ENCODE measurements around the gene AKAP6.
A peak's percentile ranks its signal among the peaks of the same experiment; 100 is the strongest.

AKAP6 gene

DNA sequence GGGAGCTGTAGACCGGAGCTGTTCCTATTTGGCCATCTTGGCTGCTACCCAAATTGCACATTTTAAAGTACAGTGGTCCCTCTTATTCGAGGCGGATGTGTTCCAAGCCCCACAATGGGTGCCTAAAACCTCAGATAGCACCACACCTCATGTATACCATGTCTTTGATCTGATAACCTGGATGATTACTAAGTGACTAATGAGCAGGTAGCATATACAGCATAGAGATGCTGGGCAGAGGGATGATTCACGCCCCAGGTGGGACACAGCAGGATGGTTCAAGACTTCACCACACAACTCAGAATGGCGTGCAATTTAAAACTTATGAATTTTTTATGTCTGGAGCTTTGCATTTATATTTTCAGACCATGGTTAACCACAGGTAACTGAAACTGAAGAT, 255.0 kb downstream of the AKAP6 start:
- peaks cover 13% of the 10 kb centered on the region for H3K36me3 Mint-ChIP-seq (ENCODE audit: low read depth)
- no peak overlapping the region for H3K27ac Mint-ChIP-seq
- peaks cover 4% of the 10 kb centered on the region for H3K4me1 Mint-ChIP-seq
- no peak overlapping the region for H3K4me3 Mint-ChIP-seq
- TF ChIP-seq, protein P1, sequence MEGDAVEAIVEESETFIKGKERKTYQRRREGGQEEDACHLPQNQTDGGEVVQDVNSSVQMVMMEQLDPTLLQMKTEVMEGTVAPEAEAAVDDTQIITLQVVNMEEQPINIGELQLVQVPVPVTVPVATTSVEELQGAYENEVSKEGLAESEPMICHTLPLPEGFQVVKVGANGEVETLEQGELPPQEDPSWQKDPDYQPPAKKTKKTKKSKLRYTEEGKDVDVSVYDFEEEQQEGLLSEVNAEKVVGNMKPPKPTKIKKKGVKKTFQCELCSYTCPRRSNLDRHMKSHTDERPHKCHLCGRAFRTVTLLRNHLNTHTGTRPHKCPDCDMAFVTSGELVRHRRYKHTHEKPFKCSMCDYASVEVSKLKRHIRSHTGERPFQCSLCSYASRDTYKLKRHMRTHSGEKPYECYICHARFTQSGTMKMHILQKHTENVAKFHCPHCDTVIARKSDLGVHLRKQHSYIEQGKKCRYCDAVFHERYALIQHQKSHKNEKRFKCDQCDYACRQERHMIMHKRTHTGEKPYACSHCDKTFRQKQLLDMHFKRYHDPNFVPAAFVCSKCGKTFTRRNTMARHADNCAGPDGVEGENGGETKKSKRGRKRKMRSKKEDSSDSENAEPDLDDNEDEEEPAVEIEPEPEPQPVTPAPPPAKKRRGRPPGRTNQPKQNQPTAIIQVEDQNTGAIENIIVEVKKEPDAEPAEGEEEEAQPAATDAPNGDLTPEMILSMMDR (IDR thresholded peaks at IDR 0.05; ENCODE audit: unreplicated experiment in 3 of 3) = no peak
- no peaks in the 10 kb centered on the region for H3K27me3 Mint-ChIP-seq (ENCODE audit: low read depth)
- H3K9me3 Mint-ChIP-seq = peaks cover 33% of the 10 kb centered on the region

DNA sequence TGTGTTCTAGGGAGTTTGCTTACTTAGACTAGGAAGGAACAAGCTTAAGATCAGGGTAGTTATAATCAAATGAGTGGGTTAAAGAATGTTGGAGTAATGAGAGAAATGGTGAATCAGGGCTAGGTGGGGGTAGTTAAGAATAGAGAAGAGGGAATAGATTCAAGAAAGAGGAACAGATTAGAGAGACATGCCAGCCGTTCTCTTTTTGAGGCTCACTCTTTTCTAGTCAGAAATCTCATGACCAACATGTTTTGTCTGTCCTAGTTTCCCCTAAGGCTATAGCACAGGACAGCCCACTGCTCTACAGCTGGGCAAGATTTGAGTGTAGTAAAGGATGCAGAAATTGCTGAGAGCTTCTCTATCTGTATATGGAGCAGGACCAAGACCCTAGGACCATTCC, 258.4 kb downstream of the AKAP6 start:
- H3K9me3 Mint-ChIP-seq = peaks cover 33% of the 10 kb centered on the region
- H3K4me3 Mint-ChIP-seq = no peak overlapping the region
- peaks cover 13% of the 10 kb centered on the region for H3K36me3 Mint-ChIP-seq (ENCODE audit: low read depth)
- H3K27ac Mint-ChIP-seq = no peak overlapping the region
- TF ChIP-seq, protein P1 (IDR thresholded peaks at IDR 0.05; ENCODE audit: unreplicated experiment in 3 of 3) = no peak
- H3K4me1 Mint-ChIP-seq = peaks cover 17% of the 10 kb centered on the region
- H3K27me3 Mint-ChIP-seq (ENCODE audit: low read depth) = no peaks in the 10 kb centered on the region

DNA sequence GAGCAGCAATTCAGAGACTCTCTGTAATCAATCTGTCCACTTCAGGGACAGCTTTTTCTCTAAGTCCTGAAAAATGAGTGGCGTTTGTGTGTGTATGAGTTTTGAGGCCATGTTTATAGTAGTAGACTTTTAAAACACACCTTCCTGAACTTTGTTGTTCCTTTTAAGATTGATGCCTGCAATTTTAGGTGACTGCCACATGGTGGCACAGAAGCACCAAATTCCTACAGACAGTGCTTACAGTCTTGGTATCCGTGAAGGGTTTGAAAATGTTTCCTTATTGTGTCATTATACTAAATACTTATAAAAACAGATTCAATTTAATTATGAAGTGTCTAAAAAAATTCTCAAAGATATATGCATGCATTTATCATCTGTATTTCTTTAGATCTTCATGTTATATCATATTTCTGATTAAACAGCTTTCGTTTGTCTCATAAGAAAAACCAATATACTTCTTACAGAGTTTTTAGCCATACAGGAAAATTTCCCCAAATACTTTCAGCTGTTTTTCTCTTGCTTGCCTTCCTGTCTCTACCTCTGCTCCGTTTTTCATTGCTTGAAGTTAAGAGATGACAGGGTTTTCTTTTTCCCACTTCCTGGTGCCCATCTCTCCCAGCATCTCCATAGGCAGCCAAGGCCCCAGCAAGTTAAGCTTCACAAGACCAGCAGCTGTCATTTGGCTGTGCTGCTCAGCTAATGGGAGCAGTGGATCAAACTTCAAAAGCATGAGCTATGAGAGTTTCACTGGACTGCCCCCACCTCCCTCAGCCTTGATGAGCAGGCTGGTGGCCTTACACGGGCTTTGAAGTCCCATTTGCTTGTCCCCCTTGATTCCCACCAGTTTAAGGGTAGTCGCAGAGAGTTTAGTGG, 259.6 kb downstream of the AKAP6 start:
- Mint-ChIP-seq H3K36me3 (ENCODE audit: low read depth) (peaks cover 13% of the 10 kb centered on the region), H3K4me3 (no peak overlapping the region), H3K9me3 (peaks cover 33% of the 10 kb centered on the region), H3K27me3 (ENCODE audit: low read depth) (no peaks in the 10 kb centered on the region), H3K27ac (peak overlapping the region in 2 of 3 experiments; percentile 3 to 18), H3K4me1 (peaks cover 25% of the 10 kb centered on the region)
- TF ChIP-seq, protein P1 (IDR thresholded peaks at IDR 0.05; ENCODE audit: unreplicated experiment in 3 of 3) = peak; percentile 31 to 64 (median 37)

DNA sequence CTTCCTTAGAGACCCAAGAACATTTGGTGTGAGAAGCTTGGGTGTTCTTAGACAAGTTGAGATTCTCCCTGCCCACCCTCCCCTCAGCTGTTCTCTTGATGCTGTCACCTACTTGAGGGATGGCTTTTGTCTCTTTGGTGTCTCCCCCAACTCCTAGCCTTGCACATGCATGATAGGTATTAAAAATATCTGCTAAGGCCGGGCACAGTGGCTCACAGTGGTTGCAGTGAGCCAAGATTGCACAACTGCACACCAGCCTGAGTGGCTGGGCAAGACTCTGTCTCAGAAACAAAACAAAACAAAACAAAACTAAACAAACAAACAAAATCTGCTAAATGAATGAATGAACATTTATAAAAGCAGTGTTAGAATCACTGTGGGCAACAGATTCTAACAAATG, 261.1 kb downstream of the AKAP6 start:
- H3K36me3 Mint-ChIP-seq (ENCODE audit: low read depth) = peaks cover 7% of the 10 kb centered on the region
- no peaks in the 10 kb centered on the region for H3K27me3 Mint-ChIP-seq (ENCODE audit: low read depth)
- H3K27ac Mint-ChIP-seq = no peak overlapping the region
- H3K9me3 Mint-ChIP-seq = peaks cover 23% of the 10 kb centered on the region
- H3K4me1 Mint-ChIP-seq = peaks cover 37% of the 10 kb centered on the region
- TF ChIP-seq, protein P1 (IDR thresholded peaks at IDR 0.05; ENCODE audit: unreplicated experiment in 3 of 3) = no peak
- H3K4me3 Mint-ChIP-seq = no peak overlapping the region

DNA sequence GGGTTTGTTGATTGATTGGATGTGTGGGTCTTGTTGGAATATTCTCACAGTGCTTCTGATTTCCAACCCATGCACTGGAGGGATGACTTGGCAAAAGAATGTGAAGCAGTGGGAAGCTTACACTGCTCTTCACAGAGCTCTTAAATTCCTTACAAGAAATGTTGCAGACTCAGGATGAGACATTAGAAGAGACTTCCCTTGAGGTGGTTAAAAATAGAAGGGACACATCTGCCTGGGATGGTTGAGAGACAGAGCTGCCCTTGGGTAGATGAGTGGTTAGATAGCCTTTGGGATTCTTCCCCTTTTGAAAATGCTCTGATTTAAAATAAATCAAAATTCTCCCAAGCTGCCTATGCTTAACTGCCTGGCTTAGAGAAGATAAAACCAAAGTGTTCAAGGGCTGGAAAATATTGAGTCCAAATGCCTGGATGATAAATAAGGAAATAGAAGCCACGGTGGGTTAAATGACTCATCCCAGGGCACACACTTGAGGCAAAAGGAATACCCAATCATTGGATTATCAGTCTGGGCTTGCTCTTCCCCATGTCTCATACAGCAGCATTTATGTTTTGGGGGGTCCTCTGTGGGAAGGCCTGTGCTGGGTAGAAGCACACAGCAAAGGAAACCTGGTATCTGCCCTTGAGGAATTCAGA, 264.3 kb downstream of the AKAP6 start:
- Mint-ChIP-seq H3K27ac (peak overlapping the region in 1 of 3 experiments; percentile 8), H3K4me1 (peaks cover 42% of the 10 kb centered on the region), H3K36me3 (ENCODE audit: low read depth) (no peaks in the 10 kb centered on the region), H3K9me3 (peaks cover 4% of the 10 kb centered on the region), H3K27me3 (ENCODE audit: low read depth) (no peaks in the 10 kb centered on the region), H3K4me3 (no peak overlapping the region)
- TF ChIP-seq, protein P1 (IDR thresholded peaks at IDR 0.05; ENCODE audit: unreplicated experiment in 3 of 3) = no peak
